ENCODE measurements around the gene ZNF14.
"Not testable (repeated sequence)": the region's sequence is repeated elsewhere in the genome, so short reads cannot be mapped to it uniquely, and the experiment has no call there.

Gene ZNF14

DNA sequence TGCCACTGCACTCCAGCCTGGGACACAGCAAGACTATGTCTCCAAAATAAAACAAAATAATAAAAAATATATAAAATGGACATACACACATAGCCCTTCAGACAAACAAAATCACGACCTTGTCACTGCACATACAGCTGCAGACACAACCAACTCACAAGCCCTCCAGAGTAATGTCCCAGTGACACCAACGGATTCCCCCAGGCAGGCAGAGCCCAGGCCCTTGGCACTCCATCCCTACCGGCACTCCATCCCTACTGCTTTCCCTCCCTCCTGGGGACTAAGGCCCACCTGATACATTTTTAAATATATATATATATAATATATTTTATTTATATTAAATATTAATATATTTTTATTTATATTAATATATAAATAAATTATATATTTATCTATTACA is 45.8 kb downstream of the ZNF14 start:
- DNase-seq (ENCODE audit: low read depth) = no peak

DNA sequence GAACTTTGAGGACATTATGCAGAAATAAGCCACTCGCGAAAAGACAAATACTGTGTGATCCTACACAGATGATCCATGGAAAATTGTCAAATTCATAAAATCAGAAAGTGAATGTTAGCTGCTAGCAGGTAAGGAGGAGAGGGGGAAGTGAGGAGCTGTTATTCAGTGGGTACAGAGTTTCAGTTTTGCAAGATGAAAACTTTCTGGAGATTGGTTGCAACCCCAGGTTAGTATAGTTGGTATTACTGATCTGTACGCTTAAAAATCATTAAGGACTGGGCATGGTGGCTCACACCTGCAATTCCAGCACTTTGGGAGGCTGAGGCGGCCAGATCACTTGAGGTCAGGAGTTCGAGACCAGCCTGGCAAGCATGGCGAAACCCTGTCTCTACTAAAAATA is 46.3 kb downstream of the ZNF14 start:
- DNase-seq (ENCODE audit: low read depth) = no peak

DNA sequence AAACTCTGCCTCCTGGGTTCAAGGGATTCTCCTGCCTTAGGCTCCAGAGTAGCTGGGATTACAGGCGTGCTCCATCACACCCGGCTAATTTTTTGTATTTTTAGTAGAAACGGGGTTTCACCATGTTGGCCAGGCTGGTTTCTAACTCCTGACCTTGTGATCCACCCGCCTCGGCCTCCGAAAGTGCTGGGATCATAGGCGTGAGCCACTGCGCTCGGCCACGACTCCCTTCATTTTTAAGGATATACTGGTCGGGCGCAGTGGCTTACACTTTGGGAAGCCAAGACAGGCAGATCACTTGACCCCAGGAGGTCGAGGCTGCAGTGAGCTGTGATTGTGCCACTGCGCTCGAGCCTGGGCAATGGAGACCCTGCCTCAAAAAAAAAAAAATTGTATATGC is 46.8 kb downstream of the ZNF14 start:
- DNase-seq (ENCODE audit: low read depth) = not testable (repeated sequence)

DNA sequence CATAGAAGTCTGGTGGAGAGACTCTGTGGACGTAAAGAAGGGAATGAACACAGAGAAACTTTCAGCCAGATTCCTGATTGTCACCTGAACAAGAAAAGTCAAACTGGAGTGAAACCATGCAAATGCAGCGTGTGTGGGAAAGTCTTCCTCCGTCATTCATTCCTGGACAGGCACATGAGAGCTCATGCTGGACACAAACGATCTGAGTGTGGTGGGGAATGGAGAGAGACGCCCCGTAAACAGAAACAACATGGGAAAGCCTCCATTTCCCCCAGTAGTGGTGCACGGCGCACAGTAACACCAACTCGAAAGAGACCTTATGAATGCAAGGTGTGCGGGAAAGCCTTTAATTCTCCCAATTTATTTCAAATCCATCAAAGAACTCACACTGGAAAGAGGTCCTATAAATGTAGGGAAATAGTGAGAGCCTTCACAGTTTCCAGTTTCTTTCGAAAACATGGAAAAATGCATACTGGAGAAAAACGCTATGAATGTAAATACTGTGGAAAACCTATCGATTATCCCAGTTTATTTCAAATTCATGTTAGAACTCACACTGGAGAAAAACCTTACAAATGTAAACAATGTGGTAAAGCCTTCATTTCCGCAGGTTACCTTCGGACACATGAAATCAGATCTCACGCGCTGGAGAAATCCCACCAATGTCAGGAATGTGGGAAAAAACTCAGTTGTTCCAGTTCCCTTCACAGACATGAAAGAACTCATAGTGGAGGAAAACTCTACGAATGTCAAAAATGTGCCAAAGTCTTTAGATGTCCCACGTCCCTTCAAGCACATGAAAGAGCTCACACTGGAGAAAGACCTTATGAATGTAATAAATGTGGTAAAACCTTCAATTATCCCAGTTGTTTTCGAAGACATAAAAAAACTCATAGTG is 53.5 kb downstream of the ZNF14 start:
- DNase-seq (ENCODE audit: low read depth) = no peak

DNA sequence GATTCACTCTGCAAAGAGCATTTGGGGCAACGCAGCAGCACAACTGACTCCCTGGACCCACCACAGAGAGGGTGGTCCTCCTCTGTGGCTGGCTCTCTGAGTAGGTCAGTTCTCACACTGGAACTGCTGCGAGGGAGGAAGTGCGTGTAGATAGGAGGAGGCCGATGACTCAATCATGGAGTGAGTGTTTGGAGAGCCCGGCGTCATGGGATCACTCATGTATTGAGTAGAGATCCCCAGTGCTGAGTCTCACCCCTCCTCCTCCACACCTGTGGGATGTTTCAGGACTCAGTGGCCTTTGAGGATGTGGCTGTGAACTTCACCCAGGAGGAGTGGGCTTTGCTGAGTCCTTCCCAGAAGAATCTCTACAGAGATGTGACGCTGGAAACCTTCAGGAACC is 55.3 kb downstream of the ZNF14 start:
- no peak for DNase-seq (ENCODE audit: low read depth)

DNA sequence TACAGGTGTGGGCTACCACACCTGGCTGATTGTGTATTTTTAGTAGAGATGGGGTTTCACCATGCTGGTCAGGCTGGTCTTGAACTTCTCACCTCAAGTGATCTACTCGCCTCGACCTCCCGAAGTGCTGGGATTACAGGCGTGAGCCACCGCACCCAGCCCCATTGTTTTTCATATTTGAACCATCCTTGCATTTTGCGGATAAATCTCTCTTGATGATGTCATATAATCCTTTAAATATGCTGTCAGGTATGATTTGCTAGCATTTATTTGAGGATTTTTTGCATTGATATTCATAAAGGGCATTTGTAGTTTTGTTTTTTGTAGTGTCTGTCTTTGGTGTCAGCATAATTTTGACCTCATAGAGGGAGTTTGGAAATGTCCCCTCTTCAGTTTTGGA is 58.6 kb downstream of the ZNF14 start:
- DNase-seq (ENCODE audit: low read depth) = no peak

DNA sequence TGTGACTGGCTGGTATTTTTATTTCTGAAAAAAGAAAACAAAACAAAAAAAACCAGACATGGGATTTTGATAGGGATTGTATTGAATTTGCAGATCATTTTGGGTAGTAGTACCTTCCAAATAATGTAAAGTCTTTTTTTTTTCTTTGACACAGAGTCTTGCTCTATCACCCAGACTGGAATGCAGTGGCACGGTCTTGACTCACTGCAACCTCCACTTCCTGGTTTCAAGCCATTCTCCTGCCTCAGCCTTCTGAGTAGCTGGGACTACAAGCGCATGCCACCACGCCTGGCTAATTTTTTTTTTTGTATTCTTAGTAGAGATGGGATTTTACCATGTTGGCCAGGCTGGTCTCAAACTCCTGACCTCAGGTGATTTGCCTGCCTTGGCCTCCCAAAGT is 60.1 kb downstream of the ZNF14 start:
- no peak for DNase-seq (ENCODE audit: low read depth)

DNA sequence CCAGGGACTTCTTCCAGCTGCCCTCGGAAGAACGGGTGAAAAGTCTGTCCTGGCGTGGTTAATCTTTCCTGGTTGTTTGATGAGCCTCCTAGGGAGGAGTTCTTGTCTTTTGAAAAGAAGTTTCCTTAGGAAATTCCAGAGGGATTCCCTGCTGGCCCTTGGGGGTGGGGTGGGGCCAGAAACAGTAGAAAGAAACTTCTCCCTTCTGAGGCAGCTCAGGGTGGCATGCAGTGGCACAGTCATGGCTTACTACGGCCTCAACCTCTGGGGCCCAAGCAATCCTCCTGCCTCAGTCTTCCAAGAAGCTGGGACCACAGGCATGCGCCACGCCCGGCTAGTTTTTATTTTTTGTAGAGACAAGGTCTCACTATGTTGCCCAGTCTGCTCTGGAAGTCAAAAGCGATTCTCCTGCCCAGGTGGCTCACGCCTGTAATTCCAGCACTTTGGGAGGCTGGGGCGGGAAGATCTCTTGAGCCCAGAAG is 62.8 kb downstream of the ZNF14 start:
- no peak for DNase-seq (ENCODE audit: low read depth)

DNA sequence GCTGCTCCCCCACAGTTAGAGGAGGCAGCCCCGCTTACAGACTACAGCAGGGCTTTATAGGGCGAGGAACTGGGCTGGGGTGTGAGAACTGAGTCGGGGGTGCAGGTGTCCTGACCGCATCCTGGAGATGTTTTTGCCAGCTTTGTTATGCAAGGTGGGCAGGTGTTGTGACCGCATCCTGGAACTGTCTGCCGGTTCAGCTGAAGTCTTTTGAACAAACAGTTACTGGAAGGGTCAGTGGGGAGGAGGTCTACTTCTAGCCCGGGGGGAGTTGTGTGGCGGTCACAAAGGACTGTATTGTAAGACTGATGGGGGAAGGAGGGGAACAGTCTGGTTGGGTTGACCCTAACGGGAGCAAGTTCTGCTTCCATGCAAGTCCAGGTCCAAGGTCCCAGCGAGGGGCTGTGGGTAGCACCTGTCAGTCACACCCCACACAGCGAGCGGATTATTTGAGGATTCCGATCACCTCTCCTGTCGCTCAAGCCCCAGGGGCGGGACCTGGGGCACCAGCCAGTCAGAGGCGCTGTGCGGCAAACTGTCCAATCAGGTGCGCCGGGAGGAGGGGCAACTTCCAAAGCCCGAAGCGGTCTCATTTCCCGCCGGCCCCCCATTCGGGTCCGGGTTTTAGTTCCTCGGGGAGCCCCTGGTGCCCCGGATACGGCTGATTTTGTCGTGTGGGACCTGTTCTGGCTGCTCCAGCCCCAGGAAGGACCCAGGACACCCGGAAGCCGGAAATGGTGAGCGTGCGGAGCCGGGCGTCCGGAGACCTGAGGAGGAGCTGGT is 64.5 kb downstream of the ZNF14 start, which contains the start of gene ZNF101:
Gene ZNF101 (plus strand): TSS at position 610 of the 783 bp plus-strand sequence. CDS start 125 bp downstream, at position 735.
- peak; percentile 94 for DNase-seq (ENCODE audit: low read depth)

DNA sequence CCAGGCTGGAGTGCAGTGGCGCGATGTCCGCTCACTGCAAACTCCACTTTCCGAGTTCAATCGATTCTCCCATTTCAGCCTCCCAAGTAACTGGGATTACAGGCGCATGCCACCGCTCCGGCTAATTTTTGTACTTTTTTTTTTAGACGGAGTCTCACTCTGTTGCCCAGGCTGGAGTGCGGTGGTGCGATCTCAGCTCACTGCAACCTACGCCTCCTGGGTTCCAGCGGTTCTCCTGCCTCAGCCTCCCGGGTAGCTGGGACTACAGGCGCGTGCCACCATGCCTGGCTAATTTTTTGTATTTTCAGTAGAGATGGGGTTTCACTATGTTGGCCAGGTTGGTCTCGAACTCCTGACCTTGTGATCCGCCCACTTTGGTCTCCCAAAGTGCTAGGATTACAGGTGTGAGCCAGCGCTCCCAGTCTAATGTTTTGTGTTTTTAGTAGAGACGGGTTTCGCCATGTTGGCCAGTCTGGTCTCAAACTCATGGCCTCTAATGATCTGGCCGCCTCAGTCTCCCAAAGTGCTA is 67.4 kb downstream of the ZNF14 start:
- not testable (repeated sequence) for DNase-seq (ENCODE audit: low read depth)

DNA sequence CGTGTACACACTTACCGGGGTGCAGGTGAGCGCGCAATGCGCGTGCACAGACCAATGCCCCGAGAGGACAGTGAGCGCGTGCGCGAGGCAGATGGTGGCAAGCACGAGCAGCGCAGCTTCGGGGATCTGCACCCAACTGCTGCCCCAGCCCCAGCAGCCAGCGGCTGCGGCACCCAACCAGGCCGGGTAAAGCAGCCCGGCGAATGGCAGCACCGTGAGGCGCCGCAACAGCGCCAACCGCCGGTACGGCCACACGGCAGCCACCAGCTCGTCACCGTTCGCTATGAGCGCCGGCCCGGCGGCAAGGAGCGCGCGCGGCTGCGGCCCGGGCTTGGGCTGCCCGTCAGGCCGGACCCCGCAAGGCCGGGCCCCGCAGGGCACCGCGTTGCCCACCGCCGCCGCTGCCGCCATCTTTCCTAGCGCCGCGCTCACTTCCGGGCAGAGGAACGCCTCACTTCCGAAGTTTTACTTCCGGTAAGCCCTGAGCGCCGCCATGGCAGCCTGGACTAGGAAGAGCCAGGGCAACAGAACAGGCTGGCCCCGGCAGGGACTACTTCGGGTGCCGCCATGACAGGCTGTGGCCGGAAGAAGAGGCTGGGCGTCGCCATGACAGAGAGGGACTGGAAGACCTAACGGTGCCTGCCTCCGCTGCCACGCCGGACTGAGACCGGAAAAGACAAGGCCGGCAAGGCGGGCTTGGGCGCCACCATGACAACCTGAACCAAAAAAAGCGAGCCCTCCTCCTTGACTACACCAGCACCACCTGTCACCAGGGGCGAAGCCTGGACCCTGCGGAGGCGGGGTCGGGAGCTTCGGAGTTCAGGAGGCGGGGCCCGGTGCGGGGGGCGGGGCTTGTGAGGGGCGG is 69.4 kb downstream of the ZNF14 start, which contains the start of gene ATP13A1:
Gene ATP13A1 (minus strand): TSS at position 421 of the 865 bp plus-strand sequence. CDS start 10 bp downstream, at position 411.
- DNase-seq (ENCODE audit: low read depth) = peak; percentile 92

DNA sequence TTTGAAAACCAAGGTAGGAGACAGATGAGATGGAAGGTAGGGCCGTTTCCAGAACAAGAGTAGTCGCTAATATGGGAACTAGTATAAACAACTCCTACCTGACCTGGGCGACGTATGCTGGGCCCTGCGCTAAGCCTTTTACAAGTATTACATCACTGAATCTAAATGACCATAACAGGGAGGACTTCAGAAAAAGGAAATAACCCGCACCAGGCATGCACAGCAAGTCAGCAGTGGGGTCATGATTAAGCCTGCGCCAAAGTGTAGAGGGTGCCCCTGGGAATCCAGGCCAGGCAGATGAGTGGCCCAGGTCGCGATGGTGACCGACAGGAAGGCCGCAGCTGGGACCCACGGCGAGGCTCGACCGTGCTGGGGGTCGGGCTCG is 70.0 kb downstream of the ZNF14 start:
- no peak for DNase-seq (ENCODE audit: low read depth)

DNA sequence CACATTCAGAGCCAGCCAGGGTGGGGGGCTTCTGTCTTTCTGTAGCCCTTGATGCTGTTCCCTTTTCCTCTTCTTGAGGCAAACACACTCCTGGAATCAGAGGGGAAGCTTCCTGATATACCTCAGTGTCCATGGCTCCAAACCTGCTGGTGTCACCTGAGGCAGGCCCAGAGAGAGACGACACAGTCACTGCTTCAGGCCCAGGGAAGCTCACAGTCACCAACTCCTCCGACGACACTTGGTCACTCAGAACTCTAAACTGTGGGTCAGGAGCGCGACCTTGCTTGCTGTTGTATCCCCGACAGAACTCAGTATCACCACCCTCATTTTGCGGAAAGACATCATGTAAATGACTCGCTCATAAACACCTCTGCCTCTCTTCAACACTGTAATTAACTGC is 70.6 kb downstream of the ZNF14 start:
- no peak for DNase-seq (ENCODE audit: low read depth)

DNA sequence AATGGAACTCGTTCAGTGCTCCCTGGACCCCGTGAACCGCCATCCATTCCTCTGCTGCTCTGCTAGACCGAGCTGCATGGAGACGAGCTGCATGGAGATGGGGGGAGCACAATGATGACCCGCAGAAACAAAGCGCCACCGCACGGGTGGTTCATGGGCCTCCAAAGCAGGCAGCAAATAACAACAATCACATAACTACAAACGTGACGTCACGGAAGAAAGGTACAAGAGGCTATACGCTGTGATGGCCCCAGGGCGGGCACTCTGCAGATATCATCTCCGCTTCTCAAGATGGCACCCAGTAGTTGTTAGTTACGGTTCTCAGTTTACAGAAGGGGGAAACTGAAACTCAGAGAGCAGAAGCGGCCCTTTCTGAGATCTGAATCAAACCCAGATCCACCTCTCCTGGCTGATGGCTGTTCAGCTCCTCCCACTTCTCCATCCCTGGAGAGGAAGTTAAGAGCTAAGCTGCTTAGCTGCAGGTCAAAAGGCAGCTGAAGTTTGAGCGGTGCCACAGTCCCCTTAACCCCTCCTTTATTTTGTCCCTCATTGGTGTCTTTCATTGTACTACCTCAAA is 71.1 kb downstream of the ZNF14 start:
- DNase-seq (ENCODE audit: low read depth) = no peak

DNA sequence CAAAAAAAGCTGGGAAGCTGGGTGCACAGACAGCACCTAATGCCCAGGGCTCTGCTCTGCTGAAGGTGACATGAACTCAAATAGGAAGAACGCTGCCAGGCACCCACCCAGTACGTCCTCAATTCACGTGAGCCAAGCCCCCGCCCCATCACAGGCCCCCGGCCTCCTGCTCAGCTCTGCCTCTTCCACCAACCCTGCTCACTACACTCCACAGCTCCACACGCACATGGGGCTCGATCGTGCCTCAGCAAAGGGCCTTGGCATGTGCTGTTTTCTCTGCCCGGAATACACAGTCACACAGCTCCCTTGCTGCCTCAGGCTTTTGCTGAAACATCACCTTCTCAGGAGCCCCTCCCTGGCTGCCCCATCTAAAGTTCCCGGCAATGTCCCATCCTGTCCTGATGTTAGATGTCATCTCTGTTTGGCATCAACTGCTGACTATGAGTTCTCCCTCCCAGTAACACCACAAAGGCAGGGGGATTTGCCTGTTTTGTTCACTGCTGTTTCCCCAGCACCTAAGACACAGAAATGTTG is 71.7 kb downstream of the ZNF14 start:
- DNase-seq (ENCODE audit: low read depth) = no peak
